WTC11 (cell line): ENCODE measurements around the gene SNX25. TPM values are rescaled to one million over a fixed set of nuclear protein-coding genes. Genes with fewer than 3 reads are reported as not detected.
A peak's percentile ranks its signal among the peaks of the same experiment; 100 is the strongest.

ENCODE experiments used
- ATAC-seq: fragments of 200-7000 bp; cut with Tn5 transposase; 2 replicates; pipeline ENCODE4 v1.10.0; 2021; ENCODE audit warnings: mild to moderate bottlenecking, moderate library complexity
- CTCF ChIA-PET: fragments of 300-600 bp; sonication (Branson Sonifier 250); formaldehyde crosslinking; loops from one replicate; lab custom pipeline; 2021; ENCODE audit warnings: antibody characterized with exemption; lab: Charles Lee
- POLR2A ChIA-PET: fragments of 350-600 bp; sonication (Branson Sonifier 250); formaldehyde crosslinking; loops from one replicate; lab custom pipeline; 2021; ENCODE audit warnings: antibody characterized with exemption; lab: Charles Lee
- DNase-seq: peaks from one replicate; pipeline ENCODE4 v3.0.0; 2021; ENCODE audit warnings: low spot score
- H3K27ac Mint-ChIP-seq: 2 replicates; pipeline ENCODE4 v1.8.0; 2021; ENCODE audit warnings: mixed read lengths
- H3K27me3 Mint-ChIP-seq: 2 replicates; pipeline ENCODE4 v1.8.0; 2021; ENCODE audit warnings: low read depth, mild to moderate bottlenecking, moderate library complexity, mixed read lengths
- H3K36me3 Mint-ChIP-seq: 2 replicates; pipeline ENCODE4 v1.8.0; 2021; ENCODE audit warnings: mixed read lengths
- H3K4me1 Mint-ChIP-seq: 2 replicates; pipeline ENCODE4 v1.8.0; 2022; ENCODE audit warnings: mixed read lengths
- H3K4me3 Mint-ChIP-seq: 2 replicates; pipeline ENCODE4 v1.8.0; 2021; ENCODE audit warnings: mild to moderate bottlenecking, moderate library complexity, mixed read lengths
- H3K9me3 Mint-ChIP-seq: 2 replicates; pipeline ENCODE4 v1.8.0; 2021; ENCODE audit warnings: mixed read lengths
- ATF1 ChIP-seq: sonication (generic); formaldehyde crosslinking; IDR thresholded peaks from 2 replicates; pipeline ENCODE4 v1.8.1; 2023; ENCODE audit warnings: mild to moderate bottlenecking, moderate library complexity, missing genetic modification reagents
- CREB1 ChIP-seq: sonication (generic); formaldehyde crosslinking; IDR thresholded peaks from 2 replicates; pipeline ENCODE4 v1.8.0; 2023; ENCODE audit warnings: mild to moderate bottlenecking, missing genetic modification reagents
- CREM ChIP-seq: sonication (generic); formaldehyde crosslinking; IDR thresholded peaks from 2 replicates; pipeline ENCODE4 v1.8.1; 2022; ENCODE audit warnings: mild to moderate bottlenecking, missing genetic modification reagents, moderate library complexity
- FOXP1 ChIP-seq: sonication (generic); formaldehyde crosslinking; IDR thresholded peaks from 2 replicates; pipeline ENCODE4 v1.8.0; 2022; ENCODE audit warnings: missing genetic modification reagents, mild to moderate bottlenecking, moderate library complexity, borderline replicate concordance
- GABPB1 ChIP-seq: sonication (generic); formaldehyde crosslinking; IDR thresholded peaks from 2 replicates; pipeline ENCODE4 v1.8.1; 2023; ENCODE audit warnings: mild to moderate bottlenecking, missing genetic modification reagents
- JUN ChIP-seq: sonication (generic); formaldehyde crosslinking; IDR thresholded peaks from 2 replicates; pipeline ENCODE4 v1.8.0; 2023; ENCODE audit warnings: mild to moderate bottlenecking, missing genetic modification reagents
- NFYB ChIP-seq: sonication (generic); formaldehyde crosslinking; conservative IDR thresholded peaks from 2 replicates; pipeline ENCODE4 v1.8.0; 2022; ENCODE audit warnings: low read depth, missing genetic modification reagents
- NR3C1 ChIP-seq: sonication (generic); formaldehyde crosslinking; conservative IDR thresholded peaks from 2 replicates; pipeline ENCODE4 v1.8.1; 2023; ENCODE audit warnings: low read depth, mild to moderate bottlenecking, missing genetic modification reagents
- SMAD4 ChIP-seq: sonication (generic); formaldehyde crosslinking; IDR thresholded peaks from 2 replicates; pipeline ENCODE4 v1.8.0; 2022; ENCODE audit warnings: mild to moderate bottlenecking, missing genetic modification reagents
- TCF7 ChIP-seq: sonication (generic); formaldehyde crosslinking; IDR thresholded peaks from 2 replicates; pipeline ENCODE4 v1.8.0; 2022; ENCODE audit warnings: mild to moderate bottlenecking, low read depth, missing genetic modification reagents, moderate library complexity
- TEAD1 ChIP-seq: sonication (generic); formaldehyde crosslinking; IDR thresholded peaks from 2 replicates; pipeline ENCODE4 v1.8.0; 2022; ENCODE audit warnings: mild to moderate bottlenecking, missing genetic modification reagents
- ZNF138 ChIP-seq: sonication (generic); formaldehyde crosslinking; conservative IDR thresholded peaks from 2 replicates; pipeline ENCODE4 v1.8.1; 2022; ENCODE audit warnings: mild to moderate bottlenecking, moderate library complexity, missing genetic modification reagents
- ZNF671 ChIP-seq: fragments of 250-450 bp; sonication (Bioruptor Pico); IDR thresholded peaks from 2 replicates; pipeline ENCODE4 v1.8.0; 2021; ENCODE audit warnings: mild to moderate bottlenecking
- total RNA-seq: library from RNA; stranded (reverse); gene quantifications from 3 replicates; pipeline ENCODE4 v1.2.3, GENCODE V29; 2021
- TF ChIP-seq, protein P1 (sequence below): sonication (generic); formaldehyde crosslinking; IDR thresholded peaks from 2 replicates; pipeline ENCODE4 v1.8.1; 2022; ENCODE audit warnings: mild to moderate bottlenecking, moderate library complexity, missing genetic modification reagents
- TF ChIP-seq, protein P2 (sequence below): sonication (generic); formaldehyde crosslinking; IDR thresholded peaks from 2 replicates; pipeline ENCODE4 v1.8.1; 2022; ENCODE audit warnings: low read depth, mild to moderate bottlenecking, moderate library complexity, missing genetic modification reagents, borderline replicate concordance
- TF ChIP-seq, protein P3 (sequence below): sonication (generic); formaldehyde crosslinking; IDR thresholded peaks from 2 replicates; pipeline ENCODE4 v1.8.0; 2023; ENCODE audit warnings: mild to moderate bottlenecking, missing genetic modification reagents
- TF ChIP-seq, protein P4 (sequence below): sonication (generic); formaldehyde crosslinking; IDR thresholded peaks from 2 replicates; pipeline ENCODE4 v1.8.0; 2022; ENCODE audit warnings: mild to moderate bottlenecking, missing genetic modification reagents
- TF ChIP-seq, protein P5 (sequence below): sonication (generic); formaldehyde crosslinking; IDR thresholded peaks from 2 replicates; pipeline ENCODE4 v1.8.1; 2023; ENCODE audit warnings: mild to moderate bottlenecking, moderate library complexity, missing genetic modification reagents
- TF ChIP-seq, protein P6 (sequence below): sonication (generic); formaldehyde crosslinking; IDR thresholded peaks from 2 replicates; pipeline ENCODE4 v1.8.1; 2022; ENCODE audit warnings: missing genetic modification reagents, borderline replicate concordance
- TF ChIP-seq, protein P7 (sequence below): fragments of 250-450 bp; sonication (Bioruptor Pico); IDR thresholded peaks from 2 replicates; pipeline ENCODE4 v1.8.0; 2021; ENCODE audit warnings: mild to moderate bottlenecking
- TF ChIP-seq, protein P8 (sequence below): sonication (generic); formaldehyde crosslinking; IDR thresholded peaks from 2 replicates; pipeline ENCODE4 v1.8.0; 2022; ENCODE audit warnings: mild to moderate bottlenecking, missing genetic modification reagents
- TF ChIP-seq, protein P9 (sequence below): sonication (generic); formaldehyde crosslinking; IDR thresholded peaks from 2 replicates; pipeline ENCODE4 v1.8.1; 2023; ENCODE audit warnings: mild to moderate bottlenecking, missing genetic modification reagents, moderate library complexity

The SNX25 gene
- total RNA-seq, 1 experiment from 2014 or later, result 16.9 TPM

DNA sequence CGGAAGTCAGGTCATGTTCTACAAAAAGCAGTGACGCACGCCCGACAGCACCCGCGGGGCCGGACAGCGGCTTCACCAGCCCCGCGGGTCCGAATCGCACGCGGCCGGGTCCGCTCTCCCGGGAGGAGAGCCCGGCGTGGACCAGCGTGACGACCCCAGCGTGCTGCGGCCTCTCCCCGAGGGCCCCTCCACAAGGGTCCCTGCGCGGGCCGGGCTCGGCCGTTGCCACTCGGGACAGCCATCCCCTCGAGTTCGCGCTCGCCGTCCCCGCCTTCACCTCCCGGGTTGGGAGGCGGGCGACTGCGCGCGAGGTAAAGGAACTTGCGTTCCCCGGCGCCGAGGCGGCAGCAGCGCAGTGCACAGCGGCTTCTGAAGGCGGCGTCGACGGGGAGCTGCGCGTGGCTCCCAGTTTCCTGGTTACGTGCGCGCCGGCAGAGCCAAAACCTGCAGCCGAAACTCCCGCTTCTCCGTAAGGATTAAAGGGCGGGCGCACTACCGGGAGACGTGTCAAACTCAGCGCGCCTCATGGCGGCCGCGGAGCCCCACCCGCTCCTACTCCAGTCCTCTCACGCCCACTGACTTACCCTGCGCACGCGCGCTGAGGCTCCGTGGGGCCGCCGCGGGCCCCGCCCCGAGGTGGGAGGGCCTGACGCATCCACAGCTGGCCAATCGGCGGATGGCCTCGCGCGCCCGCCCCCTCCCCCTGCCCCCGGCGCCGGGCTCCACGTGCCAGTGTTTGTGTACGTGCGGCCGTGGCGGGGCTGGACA lies 186.7 kb downstream of the SNX25 start:
- peak; percentile 93 for DNase-seq
- Mint-ChIP-seq H3K36me3 (peaks cover 33% of the 10 kb centered on the region), H3K9me3 (peaks cover 9% of the 10 kb centered on the region), H3K27ac (peak overlapping the region; percentile 93; the same call in 1 of the 2 replicates), H3K4me1 (peaks cover 22% of the 10 kb centered on the region), H3K4me3 (peak overlapping the region; percentile 78), H3K27me3 (no peaks in the 10 kb centered on the region)
- peak; percentile 85 for ATAC-seq
- ChIA-PET POLR2A (interaction anchor here (0.7 to 1.2 kb wide), 2 partner anchors 30 to 310 kb away, joined by 3 read pairs; partner anchors contain the start of gene UFSP2), CTCF (interaction anchor here (0.6 to 1.9 kb wide), 6 partner anchors 11 to 642 kb away, joined by 3 to 11 read pairs (median 4); partner anchors contain the start of gene UFSP2)
- TF ChIP-seq, protein P1, sequence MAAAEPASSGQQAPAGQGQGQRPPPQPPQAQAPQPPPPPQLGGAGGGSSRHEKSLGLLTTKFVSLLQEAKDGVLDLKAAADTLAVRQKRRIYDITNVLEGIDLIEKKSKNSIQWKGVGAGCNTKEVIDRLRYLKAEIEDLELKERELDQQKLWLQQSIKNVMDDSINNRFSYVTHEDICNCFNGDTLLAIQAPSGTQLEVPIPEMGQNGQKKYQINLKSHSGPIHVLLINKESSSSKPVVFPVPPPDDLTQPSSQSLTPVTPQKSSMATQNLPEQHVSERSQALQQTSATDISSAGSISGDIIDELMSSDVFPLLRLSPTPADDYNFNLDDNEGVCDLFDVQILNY (CRISPR knock-in tag), result peak; percentile 76; the same call in 1 of the 2 replicates
- TF ChIP-seq, protein P2, sequence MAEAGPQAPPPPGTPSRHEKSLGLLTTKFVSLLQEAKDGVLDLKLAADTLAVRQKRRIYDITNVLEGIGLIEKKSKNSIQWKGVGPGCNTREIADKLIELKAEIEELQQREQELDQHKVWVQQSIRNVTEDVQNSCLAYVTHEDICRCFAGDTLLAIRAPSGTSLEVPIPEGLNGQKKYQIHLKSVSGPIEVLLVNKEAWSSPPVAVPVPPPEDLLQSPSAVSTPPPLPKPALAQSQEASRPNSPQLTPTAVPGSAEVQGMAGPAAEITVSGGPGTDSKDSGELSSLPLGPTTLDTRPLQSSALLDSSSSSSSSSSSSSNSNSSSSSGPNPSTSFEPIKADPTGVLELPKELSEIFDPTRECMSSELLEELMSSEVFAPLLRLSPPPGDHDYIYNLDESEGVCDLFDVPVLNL, result no peak
- TF ChIP-seq TCF7 (CRISPR knock-in tag), result 0 out of 2 replicates have a peak, but pooled peaks have one; percentile 59
- no peak for TF ChIP-seq CREB1 (CRISPR knock-in tag)
- TF ChIP-seq ZNF138, result peak; percentile 95
- TF ChIP-seq JUN (CRISPR knock-in tag), result no peak
- TF ChIP-seq FOXP1 (CRISPR knock-in tag), result peak; percentile 79
- TF ChIP-seq, protein P3, sequence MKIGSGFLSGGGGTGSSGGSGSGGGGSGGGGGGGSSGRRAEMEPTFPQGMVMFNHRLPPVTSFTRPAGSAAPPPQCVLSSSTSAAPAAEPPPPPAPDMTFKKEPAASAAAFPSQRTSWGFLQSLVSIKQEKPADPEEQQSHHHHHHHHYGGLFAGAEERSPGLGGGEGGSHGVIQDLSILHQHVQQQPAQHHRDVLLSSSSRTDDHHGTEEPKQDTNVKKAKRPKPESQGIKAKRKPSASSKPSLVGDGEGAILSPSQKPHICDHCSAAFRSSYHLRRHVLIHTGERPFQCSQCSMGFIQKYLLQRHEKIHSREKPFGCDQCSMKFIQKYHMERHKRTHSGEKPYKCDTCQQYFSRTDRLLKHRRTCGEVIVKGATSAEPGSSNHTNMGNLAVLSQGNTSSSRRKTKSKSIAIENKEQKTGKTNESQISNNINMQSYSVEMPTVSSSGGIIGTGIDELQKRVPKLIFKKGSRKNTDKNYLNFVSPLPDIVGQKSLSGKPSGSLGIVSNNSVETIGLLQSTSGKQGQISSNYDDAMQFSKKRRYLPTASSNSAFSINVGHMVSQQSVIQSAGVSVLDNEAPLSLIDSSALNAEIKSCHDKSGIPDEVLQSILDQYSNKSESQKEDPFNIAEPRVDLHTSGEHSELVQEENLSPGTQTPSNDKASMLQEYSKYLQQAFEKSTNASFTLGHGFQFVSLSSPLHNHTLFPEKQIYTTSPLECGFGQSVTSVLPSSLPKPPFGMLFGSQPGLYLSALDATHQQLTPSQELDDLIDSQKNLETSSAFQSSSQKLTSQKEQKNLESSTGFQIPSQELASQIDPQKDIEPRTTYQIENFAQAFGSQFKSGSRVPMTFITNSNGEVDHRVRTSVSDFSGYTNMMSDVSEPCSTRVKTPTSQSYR (CRISPR knock-in tag), result peak; percentile 79; the same call in 1 of the 2 replicates
- peak; percentile 85 for TF ChIP-seq CREM
- TF ChIP-seq, protein P4, sequence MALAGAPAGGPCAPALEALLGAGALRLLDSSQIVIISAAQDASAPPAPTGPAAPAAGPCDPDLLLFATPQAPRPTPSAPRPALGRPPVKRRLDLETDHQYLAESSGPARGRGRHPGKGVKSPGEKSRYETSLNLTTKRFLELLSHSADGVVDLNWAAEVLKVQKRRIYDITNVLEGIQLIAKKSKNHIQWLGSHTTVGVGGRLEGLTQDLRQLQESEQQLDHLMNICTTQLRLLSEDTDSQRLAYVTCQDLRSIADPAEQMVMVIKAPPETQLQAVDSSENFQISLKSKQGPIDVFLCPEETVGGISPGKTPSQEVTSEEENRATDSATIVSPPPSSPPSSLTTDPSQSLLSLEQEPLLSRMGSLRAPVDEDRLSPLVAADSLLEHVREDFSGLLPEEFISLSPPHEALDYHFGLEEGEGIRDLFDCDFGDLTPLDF (CRISPR knock-in tag), result no peak
- peak; percentile 71; the same call in 1 of the 2 replicates for TF ChIP-seq TEAD1
- TF ChIP-seq ZNF671 (CRISPR knock-in tag), result no peak
- TF ChIP-seq, protein P5, sequence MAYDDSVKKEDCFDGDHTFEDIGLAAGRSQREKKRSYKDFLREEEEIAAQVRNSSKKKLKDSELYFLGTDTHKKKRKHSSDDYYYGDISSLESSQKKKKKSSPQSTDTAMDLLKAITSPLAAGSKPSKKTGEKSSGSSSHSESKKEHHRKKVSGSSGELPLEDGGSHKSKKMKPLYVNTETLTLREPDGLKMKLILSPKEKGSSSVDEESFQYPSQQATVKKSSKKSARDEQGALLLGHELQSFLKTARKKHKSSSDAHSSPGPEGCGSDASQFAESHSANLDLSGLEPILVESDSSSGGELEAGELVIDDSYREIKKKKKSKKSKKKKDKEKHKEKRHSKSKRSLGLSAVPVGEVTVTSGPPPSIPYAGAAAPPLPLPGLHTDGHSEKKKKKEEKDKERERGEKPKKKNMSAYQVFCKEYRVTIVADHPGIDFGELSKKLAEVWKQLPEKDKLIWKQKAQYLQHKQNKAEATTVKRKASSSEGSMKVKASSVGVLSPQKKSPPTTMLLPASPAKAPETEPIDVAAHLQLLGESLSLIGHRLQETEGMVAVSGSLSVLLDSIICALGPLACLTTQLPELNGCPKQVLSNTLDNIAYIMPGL (CRISPR knock-in tag), result peak; percentile 90
- TF ChIP-seq, protein P6, sequence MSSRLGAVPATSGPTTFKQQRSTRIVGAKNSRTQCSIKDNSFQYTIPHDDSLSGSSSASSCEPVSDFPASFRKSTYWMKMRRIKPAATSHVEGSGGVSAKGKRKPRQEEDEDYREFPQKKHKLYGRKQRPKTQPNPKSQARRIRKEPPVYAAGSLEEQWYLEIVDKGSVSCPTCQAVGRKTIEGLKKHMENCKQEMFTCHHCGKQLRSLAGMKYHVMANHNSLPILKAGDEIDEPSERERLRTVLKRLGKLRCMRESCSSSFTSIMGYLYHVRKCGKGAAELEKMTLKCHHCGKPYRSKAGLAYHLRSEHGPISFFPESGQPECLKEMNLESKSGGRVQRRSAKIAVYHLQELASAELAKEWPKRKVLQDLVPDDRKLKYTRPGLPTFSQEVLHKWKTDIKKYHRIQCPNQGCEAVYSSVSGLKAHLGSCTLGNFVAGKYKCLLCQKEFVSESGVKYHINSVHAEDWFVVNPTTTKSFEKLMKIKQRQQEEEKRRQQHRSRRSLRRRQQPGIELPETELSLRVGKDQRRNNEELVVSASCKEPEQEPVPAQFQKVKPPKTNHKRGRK (CRISPR knock-in tag), result no peak
- no peak for TF ChIP-seq SMAD4 (CRISPR knock-in tag)
- TF ChIP-seq, protein P7, sequence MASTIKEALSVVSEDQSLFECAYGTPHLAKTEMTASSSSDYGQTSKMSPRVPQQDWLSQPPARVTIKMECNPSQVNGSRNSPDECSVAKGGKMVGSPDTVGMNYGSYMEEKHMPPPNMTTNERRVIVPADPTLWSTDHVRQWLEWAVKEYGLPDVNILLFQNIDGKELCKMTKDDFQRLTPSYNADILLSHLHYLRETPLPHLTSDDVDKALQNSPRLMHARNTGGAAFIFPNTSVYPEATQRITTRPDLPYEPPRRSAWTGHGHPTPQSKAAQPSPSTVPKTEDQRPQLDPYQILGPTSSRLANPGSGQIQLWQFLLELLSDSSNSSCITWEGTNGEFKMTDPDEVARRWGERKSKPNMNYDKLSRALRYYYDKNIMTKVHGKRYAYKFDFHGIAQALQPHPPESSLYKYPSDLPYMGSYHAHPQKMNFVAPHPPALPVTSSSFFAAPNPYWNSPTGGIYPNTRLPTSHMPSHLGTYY (CRISPR knock-in tag), result peak; percentile 60; the same call in 1 of the 2 replicates
- TF ChIP-seq NFYB, result no peak
- TF ChIP-seq, protein P8, sequence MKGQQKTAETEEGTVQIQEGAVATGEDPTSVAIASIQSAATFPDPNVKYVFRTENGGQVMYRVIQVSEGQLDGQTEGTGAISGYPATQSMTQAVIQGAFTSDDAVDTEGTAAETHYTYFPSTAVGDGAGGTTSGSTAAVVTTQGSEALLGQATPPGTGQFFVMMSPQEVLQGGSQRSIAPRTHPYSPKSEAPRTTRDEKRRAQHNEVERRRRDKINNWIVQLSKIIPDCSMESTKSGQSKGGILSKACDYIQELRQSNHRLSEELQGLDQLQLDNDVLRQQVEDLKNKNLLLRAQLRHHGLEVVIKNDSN (CRISPR knock-in tag), result peak; percentile 58
- TF ChIP-seq, protein P9, sequence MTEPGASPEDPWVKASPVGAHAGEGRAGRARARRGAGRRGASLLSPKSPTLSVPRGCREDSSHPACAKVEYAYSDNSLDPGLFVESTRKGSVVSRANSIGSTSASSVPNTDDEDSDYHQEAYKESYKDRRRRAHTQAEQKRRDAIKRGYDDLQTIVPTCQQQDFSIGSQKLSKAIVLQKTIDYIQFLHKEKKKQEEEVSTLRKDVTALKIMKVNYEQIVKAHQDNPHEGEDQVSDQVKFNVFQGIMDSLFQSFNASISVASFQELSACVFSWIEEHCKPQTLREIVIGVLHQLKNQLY, result peak; percentile 85
- TF ChIP-seq ATF1, result peak; percentile 87; the same call in 1 of the 2 replicates
- TF ChIP-seq NR3C1, result no peak
- TF ChIP-seq GABPB1, result peak; percentile 27; the same call in 1 of the 2 replicates
